ENCODE measurements around the gene GLB1L.

The GLB1L gene

GRCh38 chr2:219216535-219216915 is 28.7 kb downstream of the GLB1L start:
- H3K36me3 ChIP-seq (ENCODE audit: low read length): no peaks in the 10 kb centered on the region

GRCh38 chr2:219215871-219216534 is 29.2 kb downstream of the GLB1L start:
- no peaks in the 10 kb centered on the region for H3K27me3 ChIP-seq (ENCODE audit: low read length)
- no peak overlapping the region for H3K9ac ChIP-seq (ENCODE audit: low read length)
- no peak overlapping the region for H3K4me3 ChIP-seq (ENCODE audit: insufficient read depth, low read length, poor library complexity, severe bottlenecking)
- H2AFZ ChIP-seq (ENCODE audit: low read depth, low read length, severe bottlenecking): no peak overlapping the region
- no peak overlapping the region for H3K4me2 ChIP-seq (ENCODE audit: low read depth, low read length, poor library complexity, severe bottlenecking)
- no peaks in the 10 kb centered on the region for H4K20me1 ChIP-seq (ENCODE audit: low read depth, low read length)
- no peaks in the 10 kb centered on the region for H3K9me2 ChIP-seq (replicated peaks; ENCODE audit: insufficient read depth, low read length)
- no peaks in the 10 kb centered on the region for H3F3A ChIP-seq (ENCODE audit: insufficient read depth)
- no peaks in the 10 kb centered on the region for H3K9me3 ChIP-seq (ENCODE audit: insufficient read depth, low read length)
- no peak overlapping the region for H3K27ac ChIP-seq (ENCODE audit: low read depth, low read length)
- no peak for TF ChIP-seq EZH2phosphoT487 (conservative IDR thresholded peaks at IDR 0.05; ENCODE audit: low read length)
- no peak for TF ChIP-seq CTCF (IDR thresholded peaks at IDR 0.05; ENCODE audit: insufficient read depth, low read length, poor library complexity, severe bottlenecking)
- H3K79me2 ChIP-seq (ENCODE audit: insufficient read depth, low read length): no peaks in the 10 kb centered on the region
- H3K36me3 ChIP-seq (ENCODE audit: low read length): no peaks in the 10 kb centered on the region

More at GRCh38 chr2:219216535-219216915, 28.7 kb downstream of the GLB1L start:
- Histone ChIP-seq H3K4me2 (ENCODE audit: low read depth, low read length, poor library complexity, severe bottlenecking) (no peak overlapping the region), H4K20me1 (ENCODE audit: low read depth, low read length) (no peaks in the 10 kb centered on the region), H3K79me2 (ENCODE audit: insufficient read depth, low read length) (no peaks in the 10 kb centered on the region), H3K4me3 (ENCODE audit: insufficient read depth, low read length, poor library complexity, severe bottlenecking) (no peak overlapping the region), H3K9me3 (ENCODE audit: insufficient read depth, low read length) (no peaks in the 10 kb centered on the region), H2AFZ (ENCODE audit: low read depth, low read length, severe bottlenecking) (no peak overlapping the region), H3K27me3 (ENCODE audit: low read length) (no peaks in the 10 kb centered on the region), H3K27ac (ENCODE audit: low read depth, low read length) (no peak overlapping the region), H3K9ac (ENCODE audit: low read length) (no peak overlapping the region), H3K9me2 (replicated peaks; ENCODE audit: insufficient read depth, low read length) (no peaks in the 10 kb centered on the region), H3F3A (ENCODE audit: insufficient read depth) (no peaks in the 10 kb centered on the region)
- TF ChIP-seq CTCF (IDR thresholded peaks at IDR 0.05; ENCODE audit: insufficient read depth, low read length, poor library complexity, severe bottlenecking) (no peak), EZH2phosphoT487 (conservative IDR thresholded peaks at IDR 0.05; ENCODE audit: low read length) (no peak)

- Histone ChIP-seq H3K27ac (ENCODE audit: low read depth, low read length) (no peak overlapping the region), H3K36me3 (ENCODE audit: low read length) (no peaks in the 10 kb centered on the region)
- TF ChIP-seq EZH2phosphoT487 (conservative IDR thresholded peaks at IDR 0.05; ENCODE audit: low read length): no peak
- TF ChIP-seq CTCF (IDR thresholded peaks at IDR 0.05; ENCODE audit: insufficient read depth, low read length, poor library complexity, severe bottlenecking): no peak
Measured at GRCh38 chr2:219214786-219215185, 30.5 kb downstream of the GLB1L start.

More at GRCh38 chr2:219214786-219215185, 30.5 kb downstream of the GLB1L start:
- Histone ChIP-seq H4K20me1 (ENCODE audit: low read depth, low read length) (no peaks in the 10 kb centered on the region), H3K79me2 (ENCODE audit: insufficient read depth, low read length) (no peaks in the 10 kb centered on the region), H3K27me3 (ENCODE audit: low read length) (no peaks in the 10 kb centered on the region), H3K4me3 (ENCODE audit: insufficient read depth, low read length, poor library complexity, severe bottlenecking) (no peak overlapping the region), H3K4me2 (ENCODE audit: low read depth, low read length, poor library complexity, severe bottlenecking) (no peak overlapping the region), H3K9me3 (ENCODE audit: insufficient read depth, low read length) (no peaks in the 10 kb centered on the region), H3K9ac (ENCODE audit: low read length) (no peak overlapping the region), H3K9me2 (replicated peaks; ENCODE audit: insufficient read depth, low read length) (no peaks in the 10 kb centered on the region), H3F3A (ENCODE audit: insufficient read depth) (no peaks in the 10 kb centered on the region), H2AFZ (ENCODE audit: low read depth, low read length, severe bottlenecking) (no peak overlapping the region)
